Suprapubic skin (tissue), 4 donors: ENCODE data around the gene ABHD17A. TPM values are rescaled to one million over a fixed set of nuclear protein-coding genes. Genes with fewer than 3 reads are reported as not detected.

ENCODE experiments used
- DNase-seq, 2 donors: peaks; one replicate each; pipeline ENCODE4 v3.0.0-alpha.2; 2019; ENCODE audit warnings: low spot score in 2 of 2
- H3K27ac ChIP-seq: fragments of 200-600 bp; sonication (generic); one replicate; pipeline ENCODE4 v1.5.1; 2019
- H3K27me3 ChIP-seq: fragments of 200-600 bp; sonication (generic); one replicate; pipeline ENCODE4 v1.5.1; 2019
- H3K36me3 ChIP-seq: fragments of 200-600 bp; sonication (generic); one replicate; pipeline ENCODE4 v1.5.1; 2019
- H3K4me1 ChIP-seq: fragments of 200-600 bp; sonication (generic); one replicate; pipeline ENCODE4 v1.5.1; 2019
- H3K4me3 ChIP-seq: fragments of 200-600 bp; sonication (generic); one replicate; pipeline ENCODE4 v1.5.1; 2019; ENCODE audit warnings: mild to moderate bottlenecking
- H3K9me3 ChIP-seq: fragments of 200-600 bp; sonication (generic); one replicate; pipeline ENCODE4 v1.5.1; 2019
- EP300 ChIP-seq: sonication (generic); formaldehyde crosslinking; IDR thresholded peaks from one replicate; pipeline ENCODE4 v1.6.1; 2017; ENCODE audit warnings: antibody characterized with exemption
- POLR2A ChIP-seq, 2 donors: fragments of 450-650 bp; IDR thresholded peaks; one replicate each; pipeline ENCODE4 v1.6.1; 2017; ENCODE audit warnings: antibody characterized with exemption in 2 of 2, mild to moderate bottlenecking in 2 of 2, moderate library complexity in 2 of 2
- POLR2AphosphoS5 ChIP-seq, 3 donors: sonication (generic); formaldehyde crosslinking; IDR thresholded peaks; one replicate each; pipeline ENCODE4 v1.6.1; 2017; ENCODE audit warnings: antibody characterized with exemption in 3 of 3
- WGBS: methylation state at CpG from one replicate; pipeline ENCODE4 v1.1.5; 2018; 5-methylcytosine and 5-hydroxymethylcytosine counted together
- total RNA-seq, 4 donors: library from RNA; depleted of rRNA; stranded (reverse); fragments of >200 nt; gene quantifications; one replicate each; pipeline ENCODE4 v1.1.0, GENCODE V29; 2016
- TF ChIP-seq, protein P1 (sequence below), 2 donors: fragments of 200-600 bp in 1 of 2; fragments of 450-650 bp in 1 of 2; sonication (generic) in 1 of 2; IDR thresholded peaks; one replicate each; pipeline ENCODE4 v1.5.1; 2016 to 2019; ENCODE audit warnings: antibody characterized with exemption in 2 of 2, mild to moderate bottlenecking in 1 of 2, moderate library complexity in 1 of 2

The ABHD17A gene
- total RNA-seq, 4 donors from 2014 or later = 82.3 to 120 (median 110) TPM

DNA sequence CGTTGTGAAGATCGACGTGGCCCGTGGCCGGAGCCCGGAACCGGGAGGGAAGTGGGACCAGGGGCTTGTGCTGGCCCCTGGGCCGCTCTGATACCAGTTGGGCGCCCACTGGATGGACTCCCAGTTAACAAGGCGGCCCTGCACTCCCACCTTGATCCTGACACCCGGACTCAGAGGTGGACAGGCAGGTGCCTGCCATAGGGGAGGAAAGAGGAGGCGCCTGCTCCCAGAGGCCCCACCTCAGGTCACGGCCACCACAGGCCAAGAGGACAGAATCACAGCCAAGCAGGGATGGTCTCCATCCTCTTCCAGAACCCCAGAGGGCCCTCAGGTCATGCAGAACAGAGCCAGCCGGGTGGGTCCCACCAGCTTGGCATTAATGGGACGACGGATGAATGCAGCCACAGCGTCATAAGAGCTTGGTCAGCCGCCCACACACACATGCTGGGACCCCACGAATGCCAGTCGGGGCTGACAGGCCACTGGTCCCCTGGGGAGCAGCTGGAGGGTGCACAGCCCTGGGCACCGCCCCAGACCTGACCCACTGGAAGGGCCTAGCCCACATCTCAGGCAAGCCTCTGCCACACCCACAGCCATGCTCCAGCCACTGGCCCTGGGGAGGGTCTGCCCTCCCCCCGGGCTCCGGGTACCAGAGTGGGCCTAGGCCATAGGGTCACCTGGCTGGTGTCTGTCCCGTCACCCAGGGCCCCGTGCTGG lies 12.3 kb downstream of the ABHD17A start:
- no peaks in the 10 kb centered on the region for H3K9me3 ChIP-seq
- TF ChIP-seq POLR2A (IDR thresholded peaks at IDR 0.05) = no peak
- TF ChIP-seq EP300 = no peak
- TF ChIP-seq, protein P1, sequence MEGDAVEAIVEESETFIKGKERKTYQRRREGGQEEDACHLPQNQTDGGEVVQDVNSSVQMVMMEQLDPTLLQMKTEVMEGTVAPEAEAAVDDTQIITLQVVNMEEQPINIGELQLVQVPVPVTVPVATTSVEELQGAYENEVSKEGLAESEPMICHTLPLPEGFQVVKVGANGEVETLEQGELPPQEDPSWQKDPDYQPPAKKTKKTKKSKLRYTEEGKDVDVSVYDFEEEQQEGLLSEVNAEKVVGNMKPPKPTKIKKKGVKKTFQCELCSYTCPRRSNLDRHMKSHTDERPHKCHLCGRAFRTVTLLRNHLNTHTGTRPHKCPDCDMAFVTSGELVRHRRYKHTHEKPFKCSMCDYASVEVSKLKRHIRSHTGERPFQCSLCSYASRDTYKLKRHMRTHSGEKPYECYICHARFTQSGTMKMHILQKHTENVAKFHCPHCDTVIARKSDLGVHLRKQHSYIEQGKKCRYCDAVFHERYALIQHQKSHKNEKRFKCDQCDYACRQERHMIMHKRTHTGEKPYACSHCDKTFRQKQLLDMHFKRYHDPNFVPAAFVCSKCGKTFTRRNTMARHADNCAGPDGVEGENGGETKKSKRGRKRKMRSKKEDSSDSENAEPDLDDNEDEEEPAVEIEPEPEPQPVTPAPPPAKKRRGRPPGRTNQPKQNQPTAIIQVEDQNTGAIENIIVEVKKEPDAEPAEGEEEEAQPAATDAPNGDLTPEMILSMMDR (IDR thresholded peaks at IDR 0.05) = no peak
- TF ChIP-seq POLR2AphosphoS5 (IDR thresholded peaks at IDR 0.05) = no peak
- H3K4me1 ChIP-seq = peaks cover 48% of the 10 kb centered on the region
- peak overlapping the region; percentile 98 for H3K27ac ChIP-seq
- WGBS = 80% methylated on average over 4 of the region's 25 CpGs
- peaks cover 3% of the 10 kb centered on the region for H3K36me3 ChIP-seq
- peak overlapping the region; percentile 99 for H3K4me3 ChIP-seq
- no peak for DNase-seq
- H3K27me3 ChIP-seq = no peaks in the 10 kb centered on the region

DNA sequence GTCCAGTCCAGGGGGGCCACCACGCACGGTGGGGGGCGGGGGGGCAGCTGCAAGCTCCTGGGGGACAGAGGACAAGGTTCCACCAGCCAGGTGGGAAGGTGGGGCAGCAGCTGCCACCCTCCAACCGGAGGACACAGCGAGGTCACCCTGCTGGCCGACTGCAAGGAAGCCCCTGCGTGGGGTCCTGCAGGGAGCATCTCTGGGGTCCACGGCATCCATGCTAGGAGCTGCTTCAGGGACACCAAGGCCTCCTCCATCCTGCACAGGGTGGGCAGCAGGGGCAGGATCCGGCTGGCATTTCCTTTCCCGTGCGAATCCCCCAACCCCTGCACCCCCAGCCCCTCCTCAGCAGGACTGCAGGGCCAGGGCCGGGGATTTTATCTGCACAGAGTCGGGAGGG lies 13.7 kb downstream of the ABHD17A start:
- H3K4me3 ChIP-seq = no peak overlapping the region
- 93% methylated on average over 8 of the region's 13 CpGs for WGBS
- no peak for DNase-seq
- H3K36me3 ChIP-seq = peaks cover 3% of the 10 kb centered on the region
- no peak overlapping the region for H3K27ac ChIP-seq
- TF ChIP-seq EP300 = no peak
- TF ChIP-seq, protein P1 (IDR thresholded peaks at IDR 0.05) = no peak
- no peak for TF ChIP-seq POLR2A (IDR thresholded peaks at IDR 0.05)
- TF ChIP-seq POLR2AphosphoS5 (IDR thresholded peaks at IDR 0.05) = no peak
- H3K9me3 ChIP-seq = no peaks in the 10 kb centered on the region
- no peaks in the 10 kb centered on the region for H3K27me3 ChIP-seq
- H3K4me1 ChIP-seq = peaks cover 44% of the 10 kb centered on the region

DNA sequence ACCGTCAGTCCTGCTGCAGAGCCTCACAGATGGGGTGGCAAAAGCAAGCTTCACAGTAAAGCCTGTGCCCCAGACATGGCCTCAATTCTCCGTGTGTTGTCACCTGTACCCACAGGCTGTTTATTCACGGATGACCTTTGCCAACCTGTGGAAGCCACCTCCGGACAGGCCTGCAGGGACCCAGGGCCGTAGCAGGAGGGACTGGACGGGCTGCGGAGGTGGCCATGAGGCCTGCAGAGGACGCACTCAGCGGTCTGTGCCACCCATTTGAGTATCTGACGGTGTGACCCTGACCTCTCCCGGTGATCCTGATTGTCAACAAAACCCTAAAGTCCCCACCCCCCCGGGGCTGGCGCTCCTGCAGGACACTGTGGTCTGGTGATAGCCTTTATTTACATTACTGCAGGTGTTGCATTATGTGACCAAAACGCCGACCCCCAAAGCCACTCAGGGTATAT lies 14.1 kb downstream of the ABHD17A start:
- no peak for DNase-seq
- no peaks in the 10 kb centered on the region for H3K9me3 ChIP-seq
- no peak overlapping the region for H3K27ac ChIP-seq
- 88% methylated on average over 11 of the region's 15 CpGs for WGBS
- TF ChIP-seq POLR2AphosphoS5 (IDR thresholded peaks at IDR 0.05) = no peak
- no peak for TF ChIP-seq EP300
- TF ChIP-seq, protein P1 (IDR thresholded peaks at IDR 0.05) = no peak
- TF ChIP-seq POLR2A (IDR thresholded peaks at IDR 0.05) = no peak
- peaks cover 40% of the 10 kb centered on the region for H3K4me1 ChIP-seq
- no peak overlapping the region for H3K4me3 ChIP-seq
- peaks cover 3% of the 10 kb centered on the region for H3K36me3 ChIP-seq
- H3K27me3 ChIP-seq = no peaks in the 10 kb centered on the region

DNA sequence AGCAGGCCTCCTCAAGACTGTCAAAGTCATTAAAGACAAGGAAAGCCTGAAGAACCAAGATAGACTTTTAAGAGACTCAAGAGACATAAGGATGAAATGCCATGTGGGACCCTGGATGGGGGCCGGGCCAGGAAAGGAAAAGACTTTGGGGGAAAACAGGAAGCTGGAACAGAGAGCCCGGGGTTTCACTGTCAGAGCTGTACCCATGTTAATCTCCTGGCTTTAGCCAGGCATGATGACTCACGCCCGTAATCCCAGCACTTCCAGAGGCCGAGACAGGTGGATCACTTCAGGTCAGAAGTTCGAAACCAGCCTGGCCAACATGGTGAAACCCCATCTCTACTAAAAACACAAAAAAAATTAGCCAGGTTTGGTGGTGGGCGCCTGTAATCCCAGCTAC lies 16.3 kb downstream of the ABHD17A start:
- DNase-seq = no peak
- no peaks in the 10 kb centered on the region for H3K27me3 ChIP-seq
- 83% methylated on average over 7 of the region's 7 CpGs for WGBS
- no peaks in the 10 kb centered on the region for H3K9me3 ChIP-seq
- H3K4me1 ChIP-seq = peaks cover 38% of the 10 kb centered on the region
- H3K4me3 ChIP-seq = no peak overlapping the region
- TF ChIP-seq EP300 (no peak), POLR2AphosphoS5 (IDR thresholded peaks at IDR 0.05) (no peak), POLR2A (IDR thresholded peaks at IDR 0.05) (no peak)
- TF ChIP-seq, protein P1 (IDR thresholded peaks at IDR 0.05) = no peak
- peaks cover 3% of the 10 kb centered on the region for H3K36me3 ChIP-seq
- H3K27ac ChIP-seq = no peak overlapping the region

DNA sequence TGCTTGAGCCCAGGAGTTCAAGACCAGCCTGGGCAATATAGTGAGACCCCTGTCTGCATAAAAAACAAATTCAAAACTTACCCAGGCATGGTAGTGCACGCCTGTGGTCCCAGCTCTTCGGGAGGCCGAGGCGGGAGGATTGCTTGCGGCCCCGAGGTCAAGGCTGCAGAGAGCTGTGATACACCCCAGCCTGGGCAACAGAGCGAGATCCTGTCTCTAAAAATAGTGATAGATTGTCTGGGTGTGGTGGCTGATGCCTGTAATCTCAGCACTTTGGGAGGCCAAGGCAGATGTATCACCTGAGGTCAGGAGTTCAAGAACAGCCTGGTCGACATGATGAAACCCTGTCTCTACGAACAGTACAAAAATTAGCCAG lies 18.0 kb downstream of the ABHD17A start:
- Histone ChIP-seq H3K36me3 (peaks cover 3% of the 10 kb centered on the region), H3K27ac (no peak overlapping the region), H3K27me3 (no peaks in the 10 kb centered on the region), H3K4me1 (peaks cover 23% of the 10 kb centered on the region), H3K9me3 (no peaks in the 10 kb centered on the region), H3K4me3 (no peak overlapping the region)
- WGBS = 88% methylated on average over 9 of the region's 9 CpGs
- no peak for TF ChIP-seq POLR2AphosphoS5 (IDR thresholded peaks at IDR 0.05)
- TF ChIP-seq POLR2A (IDR thresholded peaks at IDR 0.05) = no peak
- TF ChIP-seq EP300 = no peak
- TF ChIP-seq, protein P1 (IDR thresholded peaks at IDR 0.05) = no peak
- no peak for DNase-seq
